ENCODE data around the gene MYPOP.

Gene MYPOP

DNA sequence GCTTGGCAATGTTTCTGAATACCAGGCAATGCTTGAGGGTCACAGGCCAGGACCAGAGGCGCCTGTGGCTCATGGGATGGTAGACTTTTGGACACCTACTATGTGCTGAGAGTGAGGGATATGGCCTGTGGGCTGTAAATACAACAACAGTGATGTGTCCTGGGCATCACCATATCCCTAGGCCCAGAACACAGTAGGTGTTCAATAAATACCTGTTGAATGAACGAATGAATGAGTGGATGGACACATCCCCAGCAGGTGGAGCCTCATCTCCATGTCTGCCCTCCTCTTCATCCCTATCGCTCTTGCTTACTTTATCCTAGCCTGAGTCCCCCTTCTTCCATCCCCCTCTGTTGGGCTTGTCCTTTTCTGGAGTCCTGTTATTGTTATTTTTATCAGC lies 28.6 kb upstream of the MYPOP start:
- Histone ChIP-seq H3K4ac (ENCODE audit: low read length) (no peak overlapping the region), H2AFZ (ENCODE audit: low read length) (no peak overlapping the region), H3K27me3 (ENCODE audit: control insufficient read depth in 3 of 3, insufficient read depth in 3 of 3, low read depth in 1 of 3, low read length in 3 of 3) (peaks cover 0 to 2% (median 0%) of the 10 kb centered on the region in 3 experiments), H3K14ac (ENCODE audit: low read length) (no peak overlapping the region), H2BK15ac (ENCODE audit: low read length) (no peak overlapping the region), H3K79me1 (ENCODE audit: low read depth, low read length) (no peaks in the 10 kb centered on the region), H2BK5ac (ENCODE audit: low read length) (no peak overlapping the region), H4K91ac (ENCODE audit: low read depth, low read length, poor library complexity) (no peak overlapping the region), H4K8ac (ENCODE audit: low read depth, low read length) (no peak overlapping the region), H3K18ac (ENCODE audit: low read length) (no peak overlapping the region), H3K27ac (replicated peaks; ENCODE audit: low read length) (no peak overlapping the region), H2BK12ac (ENCODE audit: low read length) (no peak overlapping the region), H3K9me3 (replicated peaks in 1 of 2; ENCODE audit: control insufficient read depth in 2 of 2, insufficient read depth in 1 of 2, low read depth in 1 of 2, low read length in 2 of 2) (peaks cover 0 to 3% of the 10 kb centered on the region in 2 donors), H3K23ac (ENCODE audit: low read depth, low read length, poor library complexity) (no peak overlapping the region), H3K36me3 (replicated peaks in 1 of 2; ENCODE audit: control insufficient read depth in 2 of 2, insufficient read depth in 2 of 2, low read length in 2 of 2) (peaks cover 0 to 4% of the 10 kb centered on the region in 2 donors), H3K4me3 (ENCODE audit: low read length in 2 of 2) (no peak overlapping the region), H3K4me1 (ENCODE audit: control insufficient read depth in 2 of 2, insufficient read depth in 1 of 2, low read depth in 1 of 2, low read length in 2 of 2) (peaks cover 7 to 11% of the 10 kb centered on the region in 2 donors), H3K4me2 (ENCODE audit: insufficient read depth, low read length, poor library complexity, severe bottlenecking) (no peak overlapping the region), H2AK5ac (ENCODE audit: low read depth, low read length) (no peak overlapping the region), H3K9ac (ENCODE audit: low read depth, low read length, poor library complexity) (no peak overlapping the region), H2BK120ac (ENCODE audit: low read depth, low read length) (no peak overlapping the region)
- no CpG with 5 or more reads among the region's 3 CpGs for WGBS, 2 donors (ENCODE audit: extremely low coverage in 2 of 2, insufficient read length in 2 of 2, insufficient replicate concordance in 1 of 2)
- DNase-seq (ENCODE audit: low spot score): no peak

DNA sequence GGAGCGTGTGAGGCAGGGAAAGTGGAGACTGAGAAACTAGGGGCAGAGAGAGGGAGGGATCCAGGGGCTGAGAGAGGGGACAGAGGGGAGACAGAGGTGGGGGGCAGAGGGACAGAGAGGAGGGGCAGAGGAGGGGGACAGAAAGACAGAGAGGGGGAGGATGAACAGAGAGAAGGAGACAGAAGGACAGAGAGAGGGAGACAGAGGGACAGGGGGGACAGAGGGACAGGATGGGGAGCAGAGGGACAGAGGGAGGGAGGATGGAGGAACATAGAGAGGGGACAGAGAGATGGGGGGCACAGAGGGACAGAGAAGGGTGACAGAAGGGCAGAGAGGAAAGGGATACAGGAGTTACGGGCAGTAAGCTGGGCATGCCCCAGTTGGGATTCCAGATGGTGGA lies 26.8 kb upstream of the MYPOP start:
- no peaks in the 10 kb centered on the region for H3K36me3 ChIP-seq (replicated peaks in 1 of 2; ENCODE audit: control insufficient read depth in 2 of 2, insufficient read depth in 2 of 2, low read length in 2 of 2)
- no peak overlapping the region for H2BK5ac ChIP-seq (ENCODE audit: low read length)
- no peak overlapping the region for H3K4ac ChIP-seq (ENCODE audit: low read length)
- H2BK120ac ChIP-seq (ENCODE audit: low read depth, low read length): no peak overlapping the region
- no peak overlapping the region for H3K4me2 ChIP-seq (ENCODE audit: insufficient read depth, low read length, poor library complexity, severe bottlenecking)
- H2BK15ac ChIP-seq (ENCODE audit: low read length): no peak overlapping the region
- H3K4me1 ChIP-seq (ENCODE audit: control insufficient read depth in 2 of 2, insufficient read depth in 1 of 2, low read depth in 1 of 2, low read length in 2 of 2): peaks cover 7% of the 10 kb centered on the region in 2 donors
- H3K9ac ChIP-seq (ENCODE audit: low read depth, low read length, poor library complexity): no peak overlapping the region
- H2AFZ ChIP-seq (ENCODE audit: low read length): no peak overlapping the region
- no CpG with 5 or more reads among the region's 2 CpGs for WGBS, 2 donors (ENCODE audit: extremely low coverage in 2 of 2, insufficient read length in 2 of 2, insufficient replicate concordance in 1 of 2)
- no peak overlapping the region for H2AK5ac ChIP-seq (ENCODE audit: low read depth, low read length)
- H4K8ac ChIP-seq (ENCODE audit: low read depth, low read length): no peak overlapping the region
- no peak overlapping the region for H3K23ac ChIP-seq (ENCODE audit: low read depth, low read length, poor library complexity)
- no peak overlapping the region for H3K4me3 ChIP-seq (ENCODE audit: low read length in 2 of 2)
- peaks cover 0 to 2% (median 0%) of the 10 kb centered on the region in 3 experiments for H3K27me3 ChIP-seq (ENCODE audit: control insufficient read depth in 3 of 3, insufficient read depth in 3 of 3, low read depth in 1 of 3, low read length in 3 of 3)
- H3K14ac ChIP-seq (ENCODE audit: low read length): no peak overlapping the region
- H3K27ac ChIP-seq (replicated peaks; ENCODE audit: low read length): no peak overlapping the region
- no peaks in the 10 kb centered on the region for H3K79me1 ChIP-seq (ENCODE audit: low read depth, low read length)
- no peak overlapping the region for H3K18ac ChIP-seq (ENCODE audit: low read length)
- peaks cover 0 to 3% of the 10 kb centered on the region in 2 donors for H3K9me3 ChIP-seq (replicated peaks in 1 of 2; ENCODE audit: control insufficient read depth in 2 of 2, insufficient read depth in 1 of 2, low read depth in 1 of 2, low read length in 2 of 2)
- H4K91ac ChIP-seq (ENCODE audit: low read depth, low read length, poor library complexity): no peak overlapping the region
- H2BK12ac ChIP-seq (ENCODE audit: low read length): no peak overlapping the region
- DNase-seq (ENCODE audit: low spot score): no peak

DNA sequence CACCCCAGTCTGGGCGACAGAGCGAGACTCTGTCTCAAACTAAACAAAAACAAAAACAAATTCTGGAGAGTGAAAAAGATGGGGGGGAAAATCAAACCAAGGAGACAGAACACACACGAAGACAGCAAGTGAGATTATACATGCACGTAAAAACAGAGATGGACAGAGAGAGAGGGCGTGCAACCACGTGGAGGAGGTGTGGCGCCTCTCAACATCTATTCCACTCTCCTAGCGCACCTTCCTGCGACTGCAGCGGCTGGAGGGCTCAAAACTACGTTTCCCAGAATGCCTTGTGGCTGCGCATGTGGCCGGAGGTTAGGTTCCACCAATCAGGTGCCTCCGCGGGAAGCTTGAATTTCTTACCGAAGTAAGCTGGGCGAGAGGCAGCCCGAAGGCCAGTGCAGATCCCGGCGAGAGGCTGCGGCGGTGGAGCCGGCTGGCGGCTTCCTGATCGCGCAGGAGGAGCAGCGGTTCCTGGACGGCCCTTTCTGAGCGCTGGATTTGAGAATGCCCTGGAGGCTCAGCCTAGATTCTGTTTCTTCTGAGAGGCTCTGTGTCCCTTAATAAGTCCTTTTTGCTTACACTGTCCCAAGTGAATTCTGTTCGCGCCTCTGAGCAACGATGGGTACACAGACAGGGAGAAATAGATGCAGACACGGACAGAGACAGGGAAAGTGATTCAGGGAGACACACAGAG lies 25.3 kb upstream of the MYPOP start:
- H3K79me1 ChIP-seq (ENCODE audit: low read depth, low read length): no peaks in the 10 kb centered on the region
- no peak overlapping the region for H3K18ac ChIP-seq (ENCODE audit: low read length)
- no peak overlapping the region for H3K9ac ChIP-seq (ENCODE audit: low read depth, low read length, poor library complexity)
- peaks cover 5 to 7% of the 10 kb centered on the region in 2 donors for H3K4me1 ChIP-seq (ENCODE audit: control insufficient read depth in 2 of 2, insufficient read depth in 1 of 2, low read depth in 1 of 2, low read length in 2 of 2)
- H2BK12ac ChIP-seq (ENCODE audit: low read length): no peak overlapping the region
- H3K4ac ChIP-seq (ENCODE audit: low read length): no peak overlapping the region
- no peak overlapping the region for H2BK15ac ChIP-seq (ENCODE audit: low read length)
- no peak overlapping the region for H3K23ac ChIP-seq (ENCODE audit: low read depth, low read length, poor library complexity)
- no CpG with 5 or more reads among the region's 33 CpGs for WGBS, 2 donors (ENCODE audit: extremely low coverage in 2 of 2, insufficient read length in 2 of 2, insufficient replicate concordance in 1 of 2)
- H3K27me3 ChIP-seq (ENCODE audit: control insufficient read depth in 3 of 3, insufficient read depth in 3 of 3, low read depth in 1 of 3, low read length in 3 of 3): peaks cover 0 to 2% (median 0%) of the 10 kb centered on the region in 3 experiments
- H2AFZ ChIP-seq (ENCODE audit: low read length): peak overlapping the region; percentile 74
- H2BK120ac ChIP-seq (ENCODE audit: low read depth, low read length): no peak overlapping the region
- H2AK5ac ChIP-seq (ENCODE audit: low read depth, low read length): no peak overlapping the region
- H3K9me3 ChIP-seq (replicated peaks in 1 of 2; ENCODE audit: control insufficient read depth in 2 of 2, insufficient read depth in 1 of 2, low read depth in 1 of 2, low read length in 2 of 2): peaks cover 0 to 3% of the 10 kb centered on the region in 2 donors
- peak overlapping the region; percentile 43 to 65 for H3K4me3 ChIP-seq (ENCODE audit: low read length in 2 of 2)
- no peak overlapping the region for H2BK5ac ChIP-seq (ENCODE audit: low read length)
- peak overlapping the region; percentile 43 for H3K4me2 ChIP-seq (ENCODE audit: insufficient read depth, low read length, poor library complexity, severe bottlenecking)
- H3K14ac ChIP-seq (ENCODE audit: low read length): no peak overlapping the region
- H4K91ac ChIP-seq (ENCODE audit: low read depth, low read length, poor library complexity): no peak overlapping the region
- DNase-seq (ENCODE audit: low spot score): peak; percentile 93
- no peaks in the 10 kb centered on the region for H3K36me3 ChIP-seq (replicated peaks in 1 of 2; ENCODE audit: control insufficient read depth in 2 of 2, insufficient read depth in 2 of 2, low read length in 2 of 2)
- no peak overlapping the region for H4K8ac ChIP-seq (ENCODE audit: low read depth, low read length)
- H3K27ac ChIP-seq (replicated peaks; ENCODE audit: low read length): no peak overlapping the region

DNA sequence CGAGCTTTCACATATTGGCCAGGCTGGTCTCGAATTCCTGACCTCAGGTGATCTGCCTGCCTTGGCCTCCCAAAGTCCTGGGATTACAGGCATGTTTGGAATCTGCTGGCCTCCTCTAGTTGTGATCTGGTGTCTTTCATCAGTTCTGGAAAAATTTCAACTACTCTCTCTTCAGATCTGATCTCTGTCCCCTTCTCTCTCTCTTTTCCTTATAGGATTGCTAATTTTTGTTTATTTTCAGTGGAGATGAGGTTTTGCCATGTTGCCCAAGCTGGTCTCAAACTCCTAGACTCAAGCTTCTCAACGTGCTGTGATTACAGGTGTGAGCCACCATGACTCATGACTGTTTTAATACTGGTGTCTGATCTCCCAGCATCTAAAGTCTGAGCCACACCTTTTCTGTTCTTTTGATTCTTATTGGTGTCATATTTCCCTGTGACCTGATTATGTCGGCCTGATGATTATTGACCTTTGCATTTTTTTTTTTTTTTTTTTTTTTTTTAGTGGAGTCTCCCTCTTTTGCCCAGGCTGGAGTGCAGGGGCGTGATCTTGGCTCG lies 22.6 kb upstream of the MYPOP start:
- H4K91ac ChIP-seq (ENCODE audit: low read depth, low read length, poor library complexity): no peak overlapping the region
- no peak overlapping the region for H2BK120ac ChIP-seq (ENCODE audit: low read depth, low read length)
- no peak overlapping the region for H2BK5ac ChIP-seq (ENCODE audit: low read length)
- no peak overlapping the region for H2AFZ ChIP-seq (ENCODE audit: low read length)
- H3K9me3 ChIP-seq (replicated peaks in 1 of 2; ENCODE audit: control insufficient read depth in 2 of 2, insufficient read depth in 1 of 2, low read depth in 1 of 2, low read length in 2 of 2): peaks cover 0 to 3% of the 10 kb centered on the region in 2 donors
- no peak overlapping the region for H4K8ac ChIP-seq (ENCODE audit: low read depth, low read length)
- H3K23ac ChIP-seq (ENCODE audit: low read depth, low read length, poor library complexity): no peak overlapping the region
- no peak overlapping the region for H3K4ac ChIP-seq (ENCODE audit: low read length)
- no peak overlapping the region for H3K27ac ChIP-seq (replicated peaks; ENCODE audit: low read length)
- H3K4me1 ChIP-seq (ENCODE audit: control insufficient read depth in 2 of 2, insufficient read depth in 1 of 2, low read depth in 1 of 2, low read length in 2 of 2): peaks cover 9 to 12% of the 10 kb centered on the region in 2 donors
- H3K9ac ChIP-seq (ENCODE audit: low read depth, low read length, poor library complexity): no peak overlapping the region
- H3K14ac ChIP-seq (ENCODE audit: low read length): no peak overlapping the region
- no peak overlapping the region for H2BK15ac ChIP-seq (ENCODE audit: low read length)
- no peaks in the 10 kb centered on the region for H3K36me3 ChIP-seq (replicated peaks in 1 of 2; ENCODE audit: control insufficient read depth in 2 of 2, insufficient read depth in 2 of 2, low read length in 2 of 2)
- no CpG with 5 or more reads among the region's 6 CpGs for WGBS, 2 donors (ENCODE audit: extremely low coverage in 2 of 2, insufficient read length in 2 of 2, insufficient replicate concordance in 1 of 2)
- DNase-seq (ENCODE audit: low spot score): no peak
- no peaks in the 10 kb centered on the region for H3K27me3 ChIP-seq (ENCODE audit: control insufficient read depth in 3 of 3, insufficient read depth in 3 of 3, low read depth in 1 of 3, low read length in 3 of 3)
- H3K79me1 ChIP-seq (ENCODE audit: low read depth, low read length): no peaks in the 10 kb centered on the region
- no peak overlapping the region for H2AK5ac ChIP-seq (ENCODE audit: low read depth, low read length)
- no peak overlapping the region for H2BK12ac ChIP-seq (ENCODE audit: low read length)
- H3K4me2 ChIP-seq (ENCODE audit: insufficient read depth, low read length, poor library complexity, severe bottlenecking): no peak overlapping the region
- no peak overlapping the region for H3K18ac ChIP-seq (ENCODE audit: low read length)
- H3K4me3 ChIP-seq (ENCODE audit: low read length in 2 of 2): no peak overlapping the region

All from neuronal stem cell (in vitro differentiated cells).